Coronary artery (tissue), 2 donors: ENCODE measurements around the gene LDAH.

Experiments used
- DNase-seq: peaks from one replicate; pipeline ENCODE4 v3.0.0-alpha.2; 2017; ENCODE audit warnings: low spot score
- H3K27ac ChIP-seq, 2 donors: fragments of 200-600 bp; sonication (generic); one replicate each; pipeline ENCODE4 v1.5.1; 2016 to 2019
- H3K4me3 ChIP-seq: fragments of 200-600 bp; sonication (generic); 2 replicates; pipeline ENCODE4 v1.5.1; 2016; ENCODE audit warnings: mild to moderate bottlenecking, moderate library complexity
- CTCF ChIP-seq: fragments of 200-600 bp; sonication (generic); IDR thresholded peaks from one replicate; pipeline ENCODE4 v1.5.1; 2019; ENCODE audit warnings: antibody characterized with exemption

LDAH gene

GRCh38 chr2:20635113-20635510, 187.8 kb downstream of the LDAH start:
- TF ChIP-seq CTCF, result no peak
- Histone ChIP-seq H3K27ac (peak overlapping the region; percentile 94 to 96), H3K4me3 (no peak overlapping the region)
- no peak for DNase-seq

GRCh38 chr2:20634507-20635112, 188.3 kb downstream of the LDAH start:
- TF ChIP-seq CTCF, result no peak
- H3K4me3 ChIP-seq, result no peak overlapping the region
- DNase-seq, result no peak
- peak overlapping the region; percentile 94 to 96 for H3K27ac ChIP-seq
